Measurements from ENCODE around the gene GOT2.
"Not testable (repeated sequence)": the region's sequence is repeated elsewhere in the genome, so short reads cannot be mapped to it uniquely, and the experiment has no call there.

GOT2 gene

GRCh38 chr16:58733671-58734458, at the start of gene GOT2:
GOT2 (minus strand) TSS chr16:58734316; CDS start chr16:58734228, 88 bp downstream.
- H3K4me3 ChIP-seq (ENCODE audit: low read length) = peak within 1 kb of the TSS; percentile 98
- H3K9me3 ChIP-seq (ENCODE audit: insufficient read depth, low read depth, low read length) = no peaks in the 10 kb centered on the region
- H3K4me1 ChIP-seq (ENCODE audit: insufficient read depth, low read length) = peaks cover 6% of the 10 kb centered on the region; the same call in 1 of the 2 replicates
- H3K27me3 ChIP-seq (ENCODE audit: insufficient read depth, low read length) = no peaks in the 10 kb centered on the region
- H3K36me3 ChIP-seq (ENCODE audit: insufficient read depth, low read depth, low read length) = peaks cover 21% of the 10 kb centered on the region; the same call in 1 of the 2 replicates
- peak within 1 kb of the TSS; percentile 95 for H3K9ac ChIP-seq (ENCODE audit: low read depth, low read length)
- peak within 1 kb of the TSS; percentile 42 for H3K27ac ChIP-seq (ENCODE audit: low read length)

DNA sequence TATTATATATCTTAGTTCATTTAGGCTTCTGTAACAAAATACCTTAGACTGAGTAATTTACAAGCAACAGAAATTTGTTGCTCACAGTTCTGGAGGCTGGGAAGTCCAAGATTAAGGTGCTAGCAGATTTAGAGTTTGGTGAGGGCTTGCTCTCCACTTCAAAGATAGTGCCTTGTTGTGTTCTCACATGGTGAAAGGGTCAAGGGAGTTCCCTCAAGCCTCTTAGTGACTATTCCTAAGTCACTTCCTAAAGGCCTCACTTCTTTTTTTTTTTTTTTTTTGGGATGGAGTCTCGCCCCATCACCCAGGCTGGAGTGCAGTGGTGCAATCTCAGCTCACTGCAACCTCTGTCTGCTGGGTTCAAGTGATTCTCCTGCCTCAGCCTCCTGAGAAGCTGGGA, 45.2 kb upstream of the GOT2 start:
- H3K36me3 ChIP-seq (ENCODE audit: insufficient read depth, low read depth, low read length); H3K4me1 ChIP-seq (ENCODE audit: insufficient read depth, low read length); H3K4me3 ChIP-seq (ENCODE audit: low read length); H3K27ac ChIP-seq (ENCODE audit: low read length); H3K27me3 ChIP-seq (ENCODE audit: insufficient read depth, low read length); H3K9me3 ChIP-seq (ENCODE audit: insufficient read depth, low read depth, low read length); H3K9ac ChIP-seq (ENCODE audit: low read depth, low read length): not testable (repeated sequence)

- no peak overlapping the region for H3K9ac ChIP-seq (ENCODE audit: low read depth, low read length)
- H3K4me3 ChIP-seq (ENCODE audit: low read length) = no peak overlapping the region
- no peaks in the 10 kb centered on the region for H3K9me3 ChIP-seq (ENCODE audit: insufficient read depth, low read depth, low read length)
- no peak overlapping the region for H3K27ac ChIP-seq (ENCODE audit: low read length)
- no peaks in the 10 kb centered on the region for H3K36me3 ChIP-seq (ENCODE audit: insufficient read depth, low read depth, low read length)
- H3K27me3 ChIP-seq (ENCODE audit: insufficient read depth, low read length) = no peaks in the 10 kb centered on the region
- no peaks in the 10 kb centered on the region for H3K4me1 ChIP-seq (ENCODE audit: insufficient read depth, low read length)
These were observed 39.8 kb upstream of the GOT2 start for GRCh38 chr16:58773870-58774269.

GRCh38 chr16:58768145-58768544, 34.0 kb upstream of the GOT2 start:
- H3K9me3 ChIP-seq (ENCODE audit: insufficient read depth, low read depth, low read length) = no peaks in the 10 kb centered on the region
- no peaks in the 10 kb centered on the region for H3K27me3 ChIP-seq (ENCODE audit: insufficient read depth, low read length)
- H3K36me3 ChIP-seq (ENCODE audit: insufficient read depth, low read depth, low read length) = no peaks in the 10 kb centered on the region
- H3K4me3 ChIP-seq (ENCODE audit: low read length) = no peak overlapping the region
- H3K27ac ChIP-seq (ENCODE audit: low read length) = no peak overlapping the region
- no peak overlapping the region for H3K9ac ChIP-seq (ENCODE audit: low read depth, low read length)
- no peaks in the 10 kb centered on the region for H3K4me1 ChIP-seq (ENCODE audit: insufficient read depth, low read length)

- H3K27me3 ChIP-seq (ENCODE audit: insufficient read depth, low read length) = no peaks in the 10 kb centered on the region
- H3K9ac ChIP-seq (ENCODE audit: low read depth, low read length) = no peak overlapping the region
- H3K4me1 ChIP-seq (ENCODE audit: insufficient read depth, low read length) = no peaks in the 10 kb centered on the region
- no peak overlapping the region for H3K27ac ChIP-seq (ENCODE audit: low read length)
- no peaks in the 10 kb centered on the region for H3K36me3 ChIP-seq (ENCODE audit: insufficient read depth, low read depth, low read length)
- H3K4me3 ChIP-seq (ENCODE audit: low read length) = no peak overlapping the region
- H3K9me3 ChIP-seq (ENCODE audit: insufficient read depth, low read depth, low read length) = no peaks in the 10 kb centered on the region
These were observed 33.5 kb upstream of the GOT2 start for GRCh38 chr16:58767581-58767980.

- H3K27me3 ChIP-seq (ENCODE audit: insufficient read depth, low read length) = no peaks in the 10 kb centered on the region
- H3K36me3 ChIP-seq (ENCODE audit: insufficient read depth, low read depth, low read length) = no peaks in the 10 kb centered on the region
- H3K4me3 ChIP-seq (ENCODE audit: low read length) = no peak overlapping the region
- no peaks in the 10 kb centered on the region for H3K9me3 ChIP-seq (ENCODE audit: insufficient read depth, low read depth, low read length)
- peaks cover 4% of the 10 kb centered on the region; the same call in 1 of the 2 replicates for H3K4me1 ChIP-seq (ENCODE audit: insufficient read depth, low read length)
- no peak overlapping the region for H3K27ac ChIP-seq (ENCODE audit: low read length)
- H3K9ac ChIP-seq (ENCODE audit: low read depth, low read length) = no peak overlapping the region
These were observed 22.7 kb upstream of the GOT2 start for GRCh38 chr16:58756650-58757332.

DNA sequence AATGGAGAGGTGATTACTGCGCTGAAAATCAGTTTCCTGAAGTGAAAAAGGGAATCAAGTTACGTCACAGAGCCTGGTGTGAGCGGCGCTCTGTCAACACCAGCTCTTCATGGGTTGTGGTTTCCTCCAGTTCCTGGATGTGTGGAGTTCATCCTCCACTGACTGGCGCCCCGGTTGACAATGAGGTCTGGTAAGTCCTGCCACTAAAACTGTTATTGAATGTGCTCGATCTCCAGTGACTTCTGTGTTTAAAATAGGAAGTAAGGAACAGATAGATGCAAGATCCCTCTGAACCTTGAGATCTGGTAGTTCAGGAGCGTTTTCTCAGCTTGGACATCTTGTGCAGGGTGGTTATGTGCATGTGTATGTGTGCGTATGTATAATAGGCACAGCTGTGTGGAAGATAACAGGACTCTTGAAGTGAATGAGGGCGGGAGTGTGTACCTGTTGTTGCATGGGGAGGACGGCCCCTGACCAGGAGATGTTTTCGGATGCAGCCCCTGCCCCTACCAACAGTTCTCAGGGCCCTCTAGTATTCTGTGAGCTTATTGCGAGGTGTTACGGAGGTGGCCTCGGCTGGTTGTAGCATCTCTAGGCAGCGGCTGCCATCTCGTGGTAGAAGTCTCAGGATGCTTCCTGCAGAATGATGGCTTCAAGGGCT, 22.0 kb upstream of the GOT2 start:
- Histone ChIP-seq H3K4me3 (ENCODE audit: low read length) (peak overlapping the region; percentile 28; the same call in 1 of the 2 replicates), H3K36me3 (ENCODE audit: insufficient read depth, low read depth, low read length) (no peaks in the 10 kb centered on the region), H3K9ac (ENCODE audit: low read depth, low read length) (peak overlapping the region; percentile 19; the same call in 1 of the 2 replicates), H3K27me3 (ENCODE audit: insufficient read depth, low read length) (no peaks in the 10 kb centered on the region), H3K4me1 (ENCODE audit: insufficient read depth, low read length) (peaks cover 4% of the 10 kb centered on the region; the same call in 1 of the 2 replicates), H3K27ac (ENCODE audit: low read length) (no peak overlapping the region), H3K9me3 (ENCODE audit: insufficient read depth, low read depth, low read length) (no peaks in the 10 kb centered on the region)

DNA sequence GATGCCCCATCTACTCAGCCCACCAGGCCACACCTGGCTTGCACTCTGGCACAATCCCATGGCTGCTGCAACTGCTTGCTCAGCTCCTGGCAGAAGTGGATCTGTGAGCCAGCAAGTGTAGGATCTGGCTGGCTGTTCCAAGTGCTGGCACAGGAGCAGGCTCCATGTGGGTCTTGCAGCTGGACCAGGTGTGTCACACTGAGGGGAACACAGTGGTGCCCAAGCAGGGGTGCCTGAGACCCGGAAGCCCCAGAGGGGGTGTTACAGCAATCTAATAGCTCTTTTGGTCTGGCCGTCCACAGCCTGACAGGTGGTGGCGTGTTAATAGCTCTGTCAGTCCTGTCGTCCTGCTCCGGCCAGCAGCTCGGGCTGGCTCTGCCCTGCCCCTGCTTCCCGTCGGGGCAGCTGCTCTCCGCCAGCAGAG, 19.6 kb upstream of the GOT2 start:
- Histone ChIP-seq H3K36me3 (ENCODE audit: insufficient read depth, low read depth, low read length) (no peaks in the 10 kb centered on the region), H3K27me3 (ENCODE audit: insufficient read depth, low read length) (no peaks in the 10 kb centered on the region), H3K4me3 (ENCODE audit: low read length) (no peak overlapping the region), H3K27ac (ENCODE audit: low read length) (no peak overlapping the region), H3K9me3 (ENCODE audit: insufficient read depth, low read depth, low read length) (no peaks in the 10 kb centered on the region), H3K4me1 (ENCODE audit: insufficient read depth, low read length) (peaks cover 4% of the 10 kb centered on the region; the same call in 1 of the 2 replicates), H3K9ac (ENCODE audit: low read depth, low read length) (no peak overlapping the region)

DNA sequence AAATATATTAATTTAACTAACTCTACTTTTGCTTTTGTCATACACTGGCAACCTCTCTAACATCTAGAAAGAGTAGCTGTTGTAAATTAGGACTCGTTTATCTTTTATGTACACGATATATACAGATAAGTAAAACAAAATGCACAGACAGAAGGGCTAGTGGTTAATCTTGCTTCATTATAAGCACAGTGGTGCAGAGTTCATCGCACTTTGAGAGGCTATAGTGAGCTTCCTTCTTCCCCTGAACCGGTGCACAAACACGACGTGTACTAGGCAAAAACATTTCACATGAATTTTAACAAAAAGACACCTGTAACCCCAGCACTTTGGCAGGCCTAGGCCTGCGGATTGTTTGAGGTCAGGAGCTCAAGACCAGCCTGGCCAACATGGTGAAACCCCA, 10.4 kb upstream of the GOT2 start:
- no peaks in the 10 kb centered on the region for H3K27me3 ChIP-seq (ENCODE audit: insufficient read depth, low read length)
- H3K4me3 ChIP-seq (ENCODE audit: low read length) = no peak overlapping the region
- no peaks in the 10 kb centered on the region for H3K4me1 ChIP-seq (ENCODE audit: insufficient read depth, low read length)
- H3K36me3 ChIP-seq (ENCODE audit: insufficient read depth, low read depth, low read length) = no peaks in the 10 kb centered on the region
- H3K9ac ChIP-seq (ENCODE audit: low read depth, low read length) = no peak overlapping the region
- no peaks in the 10 kb centered on the region for H3K9me3 ChIP-seq (ENCODE audit: insufficient read depth, low read depth, low read length)
- H3K27ac ChIP-seq (ENCODE audit: low read length) = no peak overlapping the region

DNA sequence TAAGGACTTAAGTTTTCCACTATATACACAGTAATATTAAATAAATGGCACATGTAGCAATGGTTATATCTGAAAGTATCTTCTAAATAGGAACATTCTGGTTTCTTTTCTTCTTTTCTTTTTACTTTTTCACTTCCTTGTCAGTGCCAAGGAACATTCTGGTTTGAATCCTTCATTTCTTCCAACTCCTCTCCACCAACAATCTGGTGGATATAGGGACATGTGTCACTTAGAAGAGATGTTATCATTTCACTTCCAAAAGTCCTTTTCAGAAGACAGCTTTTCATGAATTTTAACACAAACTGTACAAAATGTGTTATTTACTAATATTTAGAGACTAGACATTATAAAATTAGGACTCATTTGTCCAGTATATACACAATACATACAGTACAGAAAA, 7.9 kb upstream of the GOT2 start:
- H3K4me3 ChIP-seq (ENCODE audit: low read length) = no peak overlapping the region
- H3K9me3 ChIP-seq (ENCODE audit: insufficient read depth, low read depth, low read length) = no peaks in the 10 kb centered on the region
- no peaks in the 10 kb centered on the region for H3K36me3 ChIP-seq (ENCODE audit: insufficient read depth, low read depth, low read length)
- H3K9ac ChIP-seq (ENCODE audit: low read depth, low read length) = no peak overlapping the region
- no peaks in the 10 kb centered on the region for H3K27me3 ChIP-seq (ENCODE audit: insufficient read depth, low read length)
- no peak overlapping the region for H3K27ac ChIP-seq (ENCODE audit: low read length)
- no peaks in the 10 kb centered on the region for H3K4me1 ChIP-seq (ENCODE audit: insufficient read depth, low read length)

DNA sequence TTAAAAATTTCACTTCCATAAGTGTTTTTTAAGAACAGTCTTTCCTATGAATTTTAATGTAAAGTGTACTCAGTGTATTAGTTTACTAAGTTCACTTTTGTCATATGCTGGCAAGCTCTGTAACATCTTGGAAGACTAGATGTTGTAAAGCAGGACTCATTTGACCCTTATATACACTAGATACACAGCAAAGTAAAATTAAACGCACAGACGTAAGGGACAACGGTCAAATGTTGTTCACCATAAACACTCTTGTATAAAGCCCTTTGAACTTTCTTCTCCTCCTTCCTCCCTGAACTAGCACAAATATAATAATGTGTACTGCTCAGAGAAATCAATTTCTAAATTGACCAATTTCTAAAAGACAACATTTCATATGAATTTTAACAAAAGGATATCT, 7.0 kb upstream of the GOT2 start:
- Histone ChIP-seq H3K36me3 (ENCODE audit: insufficient read depth, low read depth, low read length) (no peaks in the 10 kb centered on the region), H3K4me1 (ENCODE audit: insufficient read depth, low read length) (no peaks in the 10 kb centered on the region), H3K9ac (ENCODE audit: low read depth, low read length) (no peak overlapping the region), H3K27ac (ENCODE audit: low read length) (no peak overlapping the region), H3K9me3 (ENCODE audit: insufficient read depth, low read depth, low read length) (no peaks in the 10 kb centered on the region), H3K27me3 (ENCODE audit: insufficient read depth, low read length) (no peaks in the 10 kb centered on the region), H3K4me3 (ENCODE audit: low read length) (no peak overlapping the region)
